GM12878 (cell line): ENCODE data around the gene PNPLA5.

ENCODE experiments used
- BACH1 ChIP-seq: fragments of 450-650 bp; IDR thresholded peaks from 2 replicates; pipeline ENCODE4 v1.6.1; 2017; ENCODE audit warnings: mild to moderate bottlenecking, borderline replicate concordance
- HDAC2 ChIP-seq: fragments of 200-600 bp; sonication (generic); IDR thresholded peaks from 2 replicates; pipeline ENCODE4 v1.6.1; 2017
- NBN ChIP-seq: fragments of 450-650 bp; IDR thresholded peaks from 2 replicates; pipeline ENCODE4 v1.6.1; 2016
- NR2C1 ChIP-seq: fragments of 450-650 bp; IDR thresholded peaks from 2 replicates; pipeline ENCODE4 v1.6.1; 2017; ENCODE audit warnings: antibody characterized with exemption, mild to moderate bottlenecking, moderate library complexity
- POLR2A ChIP-seq: IDR thresholded peaks from 2 replicates; pipeline ENCODE4 v1.6.1; 2011; ENCODE audit warnings: low read depth, mild to moderate bottlenecking, low read length
- POLR2AphosphoS5 ChIP-seq: IDR thresholded peaks from 2 replicates; pipeline ENCODE4 v1.6.1; 2011; ENCODE audit warnings: mild to moderate bottlenecking, low read length, inconsistent platforms
- TCF7 ChIP-seq: IDR thresholded peaks from 2 replicates; pipeline ENCODE4 v1.6.1; 2014; ENCODE audit warnings: antibody characterized with exemption, borderline replicate concordance
- YY1 ChIP-seq: IDR thresholded peaks from 2 replicates; pipeline ENCODE4 v1.6.1; 2011; ENCODE audit warnings: low read depth, mild to moderate bottlenecking, low read length
- ZSCAN29 ChIP-seq: fragments of 450-650 bp; IDR thresholded peaks from 2 replicates; pipeline ENCODE4 v1.6.1; 2017; ENCODE audit warnings: mild to moderate bottlenecking, moderate library complexity
- TF ChIP-seq, protein P1 (sequence below): fragments of 450-650 bp; IDR thresholded peaks from 2 replicates; pipeline ENCODE4 v1.6.1; 2017; ENCODE audit warnings: mild to moderate bottlenecking, moderate library complexity
- TF ChIP-seq, protein P2 (sequence below): fragments of 450-650 bp; IDR thresholded peaks from 2 replicates; pipeline ENCODE4 v1.6.1; 2017; ENCODE audit warnings: antibody characterized with exemption, mild to moderate bottlenecking, moderate library complexity
- TF ChIP-seq, protein P3 (sequence below), 3 experiments: IDR thresholded peaks in 2 of 3; conservative IDR thresholded peaks in 1 of 3; 2 replicates each; pipeline ENCODE4 v1.5.1; 2011; ENCODE audit warnings: low read depth in 3 of 3, low read length in 3 of 3, mild to moderate bottlenecking in 3 of 3, control low read depth in 2 of 3, moderate library complexity in 2 of 3, inconsistent platforms in 1 of 3, mixed read lengths in 1 of 3; ENCODE audit not compliant: control insufficient read depth in 2 of 3, insufficient read depth in 1 of 3; ENCODE audit errors: extremely low read depth in 1 of 3

DNA sequence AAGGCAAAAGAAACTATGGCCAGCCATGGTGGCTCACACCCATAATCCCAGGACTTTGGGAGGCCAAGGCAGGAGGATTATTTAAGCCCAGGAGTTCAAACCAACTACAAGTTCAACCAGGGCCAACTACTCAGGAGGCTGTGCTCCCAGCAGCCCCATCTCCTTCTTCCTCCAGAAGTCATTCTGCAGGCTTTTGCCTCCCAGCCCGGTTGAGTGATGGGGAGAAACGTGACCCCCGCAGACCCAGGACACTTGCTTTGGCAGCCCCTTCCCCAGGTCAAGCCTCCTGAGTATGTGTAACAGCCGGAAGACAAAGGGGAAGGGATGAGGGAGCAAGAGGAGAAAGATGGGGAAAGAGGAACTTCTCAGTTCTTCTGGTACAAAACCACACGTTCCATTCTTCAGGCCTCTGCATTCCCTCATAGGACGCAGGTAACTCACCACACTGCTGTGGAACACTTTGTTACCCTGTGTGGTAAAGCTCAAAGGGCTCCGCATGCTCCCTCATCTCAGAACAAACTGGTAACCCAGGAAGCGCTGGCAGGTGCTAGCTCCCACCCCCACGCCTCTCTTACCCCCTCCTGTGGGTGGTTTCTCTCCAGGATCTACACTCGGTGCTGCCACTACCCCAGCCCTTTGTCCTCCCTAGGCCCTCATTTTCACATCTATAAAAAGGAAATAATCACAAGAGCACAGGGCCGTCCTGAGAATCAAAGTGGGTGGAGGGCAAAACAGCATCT lies 33.5 kb downstream of the PNPLA5 start:
- TF ChIP-seq NBN, result no peak
- TF ChIP-seq, protein P1, sequence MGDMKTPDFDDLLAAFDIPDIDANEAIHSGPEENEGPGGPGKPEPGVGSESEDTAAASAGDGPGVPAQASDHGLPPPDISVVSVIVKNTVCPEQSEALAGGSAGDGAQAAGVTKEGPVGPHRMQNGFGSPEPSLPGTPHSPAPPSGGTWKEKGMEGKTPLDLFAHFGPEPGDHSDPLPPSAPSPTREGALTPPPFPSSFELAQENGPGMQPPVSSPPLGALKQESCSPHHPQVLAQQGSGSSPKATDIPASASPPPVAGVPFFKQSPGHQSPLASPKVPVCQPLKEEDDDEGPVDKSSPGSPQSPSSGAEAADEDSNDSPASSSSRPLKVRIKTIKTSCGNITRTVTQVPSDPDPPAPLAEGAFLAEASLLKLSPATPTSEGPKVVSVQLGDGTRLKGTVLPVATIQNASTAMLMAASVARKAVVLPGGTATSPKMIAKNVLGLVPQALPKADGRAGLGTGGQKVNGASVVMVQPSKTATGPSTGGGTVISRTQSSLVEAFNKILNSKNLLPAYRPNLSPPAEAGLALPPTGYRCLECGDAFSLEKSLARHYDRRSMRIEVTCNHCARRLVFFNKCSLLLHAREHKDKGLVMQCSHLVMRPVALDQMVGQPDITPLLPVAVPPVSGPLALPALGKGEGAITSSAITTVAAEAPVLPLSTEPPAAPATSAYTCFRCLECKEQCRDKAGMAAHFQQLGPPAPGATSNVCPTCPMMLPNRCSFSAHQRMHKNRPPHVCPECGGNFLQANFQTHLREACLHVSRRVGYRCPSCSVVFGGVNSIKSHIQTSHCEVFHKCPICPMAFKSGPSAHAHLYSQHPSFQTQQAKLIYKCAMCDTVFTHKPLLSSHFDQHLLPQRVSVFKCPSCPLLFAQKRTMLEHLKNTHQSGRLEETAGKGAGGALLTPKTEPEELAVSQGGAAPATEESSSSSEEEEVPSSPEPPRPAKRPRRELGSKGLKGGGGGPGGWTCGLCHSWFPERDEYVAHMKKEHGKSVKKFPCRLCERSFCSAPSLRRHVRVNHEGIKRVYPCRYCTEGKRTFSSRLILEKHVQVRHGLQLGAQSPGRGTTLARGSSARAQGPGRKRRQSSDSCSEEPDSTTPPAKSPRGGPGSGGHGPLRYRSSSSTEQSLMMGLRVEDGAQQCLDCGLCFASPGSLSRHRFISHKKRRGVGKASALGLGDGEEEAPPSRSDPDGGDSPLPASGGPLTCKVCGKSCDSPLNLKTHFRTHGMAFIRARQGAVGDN, result no peak
- no peak for TF ChIP-seq POLR2AphosphoS5
- no peak for TF ChIP-seq HDAC2
- TF ChIP-seq NR2C1, result no peak
- TF ChIP-seq, protein P2, sequence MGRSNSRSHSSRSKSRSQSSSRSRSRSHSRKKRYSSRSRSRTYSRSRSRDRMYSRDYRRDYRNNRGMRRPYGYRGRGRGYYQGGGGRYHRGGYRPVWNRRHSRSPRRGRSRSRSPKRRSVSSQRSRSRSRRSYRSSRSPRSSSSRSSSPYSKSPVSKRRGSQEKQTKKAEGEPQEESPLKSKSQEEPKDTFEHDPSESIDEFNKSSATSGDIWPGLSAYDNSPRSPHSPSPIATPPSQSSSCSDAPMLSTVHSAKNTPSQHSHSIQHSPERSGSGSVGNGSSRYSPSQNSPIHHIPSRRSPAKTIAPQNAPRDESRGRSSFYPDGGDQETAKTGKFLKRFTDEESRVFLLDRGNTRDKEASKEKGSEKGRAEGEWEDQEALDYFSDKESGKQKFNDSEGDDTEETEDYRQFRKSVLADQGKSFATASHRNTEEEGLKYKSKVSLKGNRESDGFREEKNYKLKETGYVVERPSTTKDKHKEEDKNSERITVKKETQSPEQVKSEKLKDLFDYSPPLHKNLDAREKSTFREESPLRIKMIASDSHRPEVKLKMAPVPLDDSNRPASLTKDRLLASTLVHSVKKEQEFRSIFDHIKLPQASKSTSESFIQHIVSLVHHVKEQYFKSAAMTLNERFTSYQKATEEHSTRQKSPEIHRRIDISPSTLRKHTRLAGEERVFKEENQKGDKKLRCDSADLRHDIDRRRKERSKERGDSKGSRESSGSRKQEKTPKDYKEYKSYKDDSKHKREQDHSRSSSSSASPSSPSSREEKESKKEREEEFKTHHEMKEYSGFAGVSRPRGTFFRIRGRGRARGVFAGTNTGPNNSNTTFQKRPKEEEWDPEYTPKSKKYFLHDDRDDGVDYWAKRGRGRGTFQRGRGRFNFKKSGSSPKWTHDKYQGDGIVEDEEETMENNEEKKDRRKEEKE, result no peak
- TF ChIP-seq BACH1, result no peak
- no peak for TF ChIP-seq POLR2A
- TF ChIP-seq, protein P3, sequence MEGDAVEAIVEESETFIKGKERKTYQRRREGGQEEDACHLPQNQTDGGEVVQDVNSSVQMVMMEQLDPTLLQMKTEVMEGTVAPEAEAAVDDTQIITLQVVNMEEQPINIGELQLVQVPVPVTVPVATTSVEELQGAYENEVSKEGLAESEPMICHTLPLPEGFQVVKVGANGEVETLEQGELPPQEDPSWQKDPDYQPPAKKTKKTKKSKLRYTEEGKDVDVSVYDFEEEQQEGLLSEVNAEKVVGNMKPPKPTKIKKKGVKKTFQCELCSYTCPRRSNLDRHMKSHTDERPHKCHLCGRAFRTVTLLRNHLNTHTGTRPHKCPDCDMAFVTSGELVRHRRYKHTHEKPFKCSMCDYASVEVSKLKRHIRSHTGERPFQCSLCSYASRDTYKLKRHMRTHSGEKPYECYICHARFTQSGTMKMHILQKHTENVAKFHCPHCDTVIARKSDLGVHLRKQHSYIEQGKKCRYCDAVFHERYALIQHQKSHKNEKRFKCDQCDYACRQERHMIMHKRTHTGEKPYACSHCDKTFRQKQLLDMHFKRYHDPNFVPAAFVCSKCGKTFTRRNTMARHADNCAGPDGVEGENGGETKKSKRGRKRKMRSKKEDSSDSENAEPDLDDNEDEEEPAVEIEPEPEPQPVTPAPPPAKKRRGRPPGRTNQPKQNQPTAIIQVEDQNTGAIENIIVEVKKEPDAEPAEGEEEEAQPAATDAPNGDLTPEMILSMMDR (IDR thresholded peaks at IDR 0.05 in 2 of 3, conservative IDR thresholded peaks at IDR 0.05 in 1 of 3; ENCODE audit: control insufficient read depth in 2 of 3, extremely low read depth in 1 of 3, insufficient read depth in 1 of 3, low read depth in 3 of 3, low read length in 3 of 3), result no peak
- TF ChIP-seq YY1, result no peak
- TF ChIP-seq ZSCAN29, result no peak
- no peak for TF ChIP-seq TCF7
